Measurements from ENCODE around the gene LYG2. TPM values are rescaled to one million over a fixed set of nuclear protein-coding genes. Genes with fewer than 3 reads are reported as not detected.

LYG2 gene
- total RNA-seq, 1 experiment from 2014 or later = not detected

DNA sequence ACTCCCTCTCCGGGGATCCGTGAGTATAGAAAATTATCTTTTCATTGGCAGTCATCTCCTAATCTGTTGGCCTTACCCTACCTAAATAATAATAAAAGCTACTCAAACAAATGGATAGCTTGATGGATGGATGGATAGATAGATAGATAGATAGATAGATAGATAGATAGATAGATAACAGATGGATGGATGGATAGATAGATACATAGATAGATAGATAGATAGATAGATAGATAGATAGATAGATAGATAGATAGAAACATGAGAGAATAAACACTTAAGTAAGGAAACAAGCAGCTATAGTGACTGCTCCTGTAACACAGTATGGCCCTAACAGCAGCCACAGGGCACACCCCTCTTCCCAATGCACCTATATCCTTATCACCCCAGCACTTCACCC lies 39.4 kb downstream of the LYG2 start:
- Histone ChIP-seq H3K79me2 (ENCODE audit: insufficient read depth, low read length) (no peaks in the 10 kb centered on the region), H3K4me2 (ENCODE audit: insufficient read depth, insufficient read length, low read length) (no peak overlapping the region), H3K14ac (ENCODE audit: insufficient read depth, low read length) (no peak overlapping the region), H3K79me1 (ENCODE audit: insufficient read depth, low read depth, low read length, poor library complexity, severe bottlenecking) (no peaks in the 10 kb centered on the region), H4K5ac (ENCODE audit: insufficient read length, low read depth, low read length) (no peak overlapping the region), H3K9ac (ENCODE audit: extremely low read depth, insufficient read length, low read length) (no peak overlapping the region), H3K56ac (ENCODE audit: insufficient read length, low read depth, low read length) (no peak overlapping the region), H2AFZ (ENCODE audit: low read length) (no peak overlapping the region), H2AK5ac (ENCODE audit: insufficient read length, low read length) (no peak overlapping the region), H2BK5ac (ENCODE audit: insufficient read length, low read length) (no peak overlapping the region), H3K18ac (ENCODE audit: insufficient read length, low read depth, low read length) (no peak overlapping the region), H3K23me2 (ENCODE audit: insufficient read length, low read depth, low read length, poor library complexity, severe bottlenecking) (no peaks in the 10 kb centered on the region), H3K4me1 (ENCODE audit: insufficient read depth, low read length) (no peaks in the 10 kb centered on the region), H4K91ac (ENCODE audit: insufficient read length, low read depth, low read length) (no peak overlapping the region), H4K8ac (replicated peaks; ENCODE audit: insufficient read length, low read depth, low read length) (no peak overlapping the region), H2BK20ac (ENCODE audit: low read depth, low read length, poor library complexity, severe bottlenecking) (no peak overlapping the region), H3K27me3 (ENCODE audit: insufficient read depth, low read length) (no peaks in the 10 kb centered on the region), H3K23ac (ENCODE audit: insufficient read length, low read depth, low read length) (no peak overlapping the region), H3K9me3 (ENCODE audit: control insufficient read depth, low read depth, low read length) (no peaks in the 10 kb centered on the region), H2BK15ac (ENCODE audit: low read depth, low read length) (no peak overlapping the region), H2BK12ac (ENCODE audit: insufficient read length, low read depth, low read length) (no peak overlapping the region), H4K20me1 (ENCODE audit: control insufficient read depth, insufficient read depth, insufficient read length) (no peaks in the 10 kb centered on the region), H2BK120ac (ENCODE audit: low read depth, low read length, poor library complexity, severe bottlenecking) (no peak overlapping the region), H3T11ph (ENCODE audit: low read length) (no peak overlapping the region), H3K27ac (ENCODE audit: insufficient read length, low read depth, low read length) (no peak overlapping the region), H3K4ac (ENCODE audit: low read depth, low read length) (no peak overlapping the region)
- Mint-ChIP-seq H3K4me1 (no peaks in the 10 kb centered on the region), H3K27ac (no peak overlapping the region), H3K9me3 (no peaks in the 10 kb centered on the region), H3K36me3 (ENCODE audit: insufficient read depth in 1 of 3, low read depth in 3 of 3) (peaks cover 0 to 5% (median 5%) of the 10 kb centered on the region in 3 experiments; a peak in 3 of 7 replicates), H3K27me3 (ENCODE audit: low read depth) (no peaks in the 10 kb centered on the region), H3K4me3 (no peak overlapping the region)
- no peak for DNase-seq
- WGBS (ENCODE audit: extremely low coverage, insufficient read length, low lambda C conversion rate) = no CpG with 5 or more reads among the region's 2 CpGs
- TF ChIP-seq, protein P1, sequence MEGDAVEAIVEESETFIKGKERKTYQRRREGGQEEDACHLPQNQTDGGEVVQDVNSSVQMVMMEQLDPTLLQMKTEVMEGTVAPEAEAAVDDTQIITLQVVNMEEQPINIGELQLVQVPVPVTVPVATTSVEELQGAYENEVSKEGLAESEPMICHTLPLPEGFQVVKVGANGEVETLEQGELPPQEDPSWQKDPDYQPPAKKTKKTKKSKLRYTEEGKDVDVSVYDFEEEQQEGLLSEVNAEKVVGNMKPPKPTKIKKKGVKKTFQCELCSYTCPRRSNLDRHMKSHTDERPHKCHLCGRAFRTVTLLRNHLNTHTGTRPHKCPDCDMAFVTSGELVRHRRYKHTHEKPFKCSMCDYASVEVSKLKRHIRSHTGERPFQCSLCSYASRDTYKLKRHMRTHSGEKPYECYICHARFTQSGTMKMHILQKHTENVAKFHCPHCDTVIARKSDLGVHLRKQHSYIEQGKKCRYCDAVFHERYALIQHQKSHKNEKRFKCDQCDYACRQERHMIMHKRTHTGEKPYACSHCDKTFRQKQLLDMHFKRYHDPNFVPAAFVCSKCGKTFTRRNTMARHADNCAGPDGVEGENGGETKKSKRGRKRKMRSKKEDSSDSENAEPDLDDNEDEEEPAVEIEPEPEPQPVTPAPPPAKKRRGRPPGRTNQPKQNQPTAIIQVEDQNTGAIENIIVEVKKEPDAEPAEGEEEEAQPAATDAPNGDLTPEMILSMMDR (conservative IDR thresholded peaks at IDR 0.05) = no peak
